GM20431 (cell line): ENCODE measurements around the gene ANKRD18B.
"Not testable (repeated sequence)": the region's sequence is repeated elsewhere in the genome, so short reads cannot be mapped to it uniquely, and the experiment has no call there.

ENCODE experiments used
- in situ Hi-C: fragments of 300-500 bp; cut with MseI, MboI; formaldehyde crosslinking; loops from one replicate; pipeline ENCODE4 v1.15.0; 2020; ENCODE audit warnings: low sequenced_read_pairs; ENCODE audit not compliant: unreplicated experiment

The ANKRD18B gene

GRCh38 chr9:33600911-33601310 lies 76.9 kb downstream of the ANKRD18B start:
- in situ Hi-C loops, result not testable (repeated sequence)

- in situ Hi-C loops, result not testable (repeated sequence)
Observed at GRCh38 chr9:33604249-33604648, 80.2 kb downstream of the ANKRD18B start.

GRCh38 chr9:33604936-33605335 lies 80.9 kb downstream of the ANKRD18B start:
- in situ Hi-C loops, result not testable (repeated sequence)

GRCh38 chr9:33611358-33611757 lies 87.3 kb downstream of the ANKRD18B start:
- in situ Hi-C loops, result no loop called here

- in situ Hi-C loops, result not testable (repeated sequence)
Observed at GRCh38 chr9:33612410-33612809, 88.4 kb downstream of the ANKRD18B start.

- in situ Hi-C loops, result no loop called here
Observed at GRCh38 chr9:33614001-33614687, 90.1 kb downstream of the ANKRD18B start.

GRCh38 chr9:33618370-33618769 lies 94.3 kb downstream of the ANKRD18B start:
- in situ Hi-C loops, result not testable (repeated sequence)

- in situ Hi-C loops, result no loop called here
Observed at GRCh38 chr9:33619666-33620404, 95.8 kb downstream of the ANKRD18B start.

- in situ Hi-C loops, result no loop called here
Observed at GRCh38 chr9:33620738-33621439, 96.8 kb downstream of the ANKRD18B start.
